ENCODE results near the gene GALNT17.

GALNT17 gene

GRCh38 chr7:71132127-71132376 lies at the start of gene GALNT17:
GALNT17 (plus strand) TSS chr7:71132144.
- no peak for DNase-seq

DNA sequence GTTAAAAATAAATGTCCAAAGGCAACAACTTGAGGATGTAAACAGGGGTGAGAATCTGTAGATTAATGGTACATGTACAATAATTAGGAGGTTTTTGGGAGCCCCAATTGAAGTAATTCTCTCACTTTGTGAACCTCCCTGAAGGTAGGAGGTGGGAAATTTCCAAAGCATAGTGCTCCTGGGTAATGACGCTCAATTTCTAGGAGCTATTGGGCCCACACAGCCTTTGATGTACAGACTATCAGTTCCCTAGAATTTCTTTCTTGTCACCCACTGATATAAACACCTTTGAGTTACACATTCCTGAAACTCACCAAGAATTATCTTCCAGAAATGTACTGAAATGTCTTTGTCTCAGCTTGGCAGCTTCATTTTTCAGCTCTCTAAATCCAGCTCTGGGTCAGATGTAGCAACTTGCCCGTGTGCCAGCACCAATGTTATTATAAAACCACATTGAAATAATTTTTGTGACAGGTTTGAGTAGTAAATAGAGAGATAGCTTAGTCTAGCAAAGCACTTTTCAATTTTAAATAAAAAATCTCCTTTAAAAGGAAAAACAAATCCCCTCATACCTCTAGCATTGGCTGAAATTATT lies 36.6 kb upstream of the GALNT17 start:
- DNase-seq = no peak

GRCh38 chr7:71096351-71096750 lies 35.6 kb upstream of the GALNT17 start:
- no peak for DNase-seq

GRCh38 chr7:71106226-71106625 lies 25.7 kb upstream of the GALNT17 start:
- DNase-seq = no peak

DNA sequence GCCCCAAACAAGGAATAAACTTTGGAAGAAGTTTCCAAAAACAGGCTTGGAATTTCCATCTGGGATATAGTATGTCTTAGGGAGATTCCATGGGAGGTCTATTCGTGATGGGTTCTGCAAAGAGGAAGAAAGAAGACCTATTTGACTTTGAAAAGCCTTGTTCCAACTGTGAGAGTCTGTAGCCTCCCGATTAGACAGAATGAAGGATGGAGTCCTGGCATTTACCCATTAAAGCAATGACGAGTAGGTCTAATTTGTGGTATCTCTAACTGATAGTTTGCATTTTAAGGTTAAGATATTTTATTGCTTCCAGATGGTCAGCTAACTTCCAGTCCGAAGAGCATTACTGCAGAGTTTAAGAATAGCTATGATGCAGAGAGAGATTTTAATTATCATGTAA lies 19.5 kb upstream of the GALNT17 start:
- DNase-seq = no peak

GRCh38 chr7:71120096-71120495 lies 11.8 kb upstream of the GALNT17 start:
- no peak for DNase-seq

GRCh38 chr7:71129126-71129525 lies 2.8 kb upstream of the GALNT17 start:
- no peak for DNase-seq

- no peak for DNase-seq
These were observed 1.8 kb upstream of the GALNT17 start for GRCh38 chr7:71130031-71130679.

DNA sequence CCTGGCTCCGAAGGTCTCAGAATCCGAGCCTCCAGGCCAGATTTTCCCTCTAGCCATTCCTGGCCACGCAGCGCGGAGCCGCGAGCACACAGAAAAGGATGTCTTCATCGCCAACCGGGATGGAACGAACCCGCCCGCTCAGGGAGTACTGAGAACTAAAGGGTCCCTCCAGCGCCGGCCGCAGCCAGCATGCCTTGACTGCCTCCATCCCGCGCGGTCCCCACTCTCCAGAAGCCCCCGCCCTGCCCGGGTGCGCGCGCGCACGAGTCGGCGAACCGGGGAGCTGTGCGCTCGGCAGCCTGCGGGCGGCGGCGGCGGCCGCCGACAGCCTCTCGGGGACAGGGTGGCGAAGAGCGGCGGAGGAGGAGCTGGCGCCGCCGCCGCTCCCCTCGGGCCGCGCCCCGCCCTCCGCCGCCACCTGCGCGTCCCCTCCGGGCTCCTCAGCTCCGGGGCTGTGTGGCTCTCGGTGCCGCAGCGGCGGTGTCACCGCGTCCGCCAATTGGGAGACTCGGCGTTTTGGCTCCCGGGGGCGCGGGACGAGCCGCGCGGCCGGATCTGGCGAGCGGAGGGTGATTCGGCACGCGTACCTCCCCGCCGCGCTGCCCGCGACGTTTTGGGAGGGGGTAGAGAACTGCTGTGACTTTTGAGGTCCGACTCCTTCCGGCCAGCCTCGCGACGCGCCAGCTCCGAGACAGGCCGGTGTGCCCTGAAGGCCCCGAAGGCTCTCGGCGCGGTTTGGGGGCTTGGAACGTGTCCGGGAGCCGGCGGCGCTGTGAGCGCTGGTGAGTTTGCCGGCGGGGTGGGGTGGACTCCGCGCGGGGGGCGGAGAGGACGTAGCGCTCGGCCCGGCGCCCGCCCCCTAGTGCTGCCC lies 453 bp upstream of the GALNT17 start:
- DNase-seq = peak in 1 of 3 experiments; percentile 48

GRCh38 chr7:71132377-71133231 lies 660 bp downstream of the GALNT17 start:
- no peak for DNase-seq

DNA sequence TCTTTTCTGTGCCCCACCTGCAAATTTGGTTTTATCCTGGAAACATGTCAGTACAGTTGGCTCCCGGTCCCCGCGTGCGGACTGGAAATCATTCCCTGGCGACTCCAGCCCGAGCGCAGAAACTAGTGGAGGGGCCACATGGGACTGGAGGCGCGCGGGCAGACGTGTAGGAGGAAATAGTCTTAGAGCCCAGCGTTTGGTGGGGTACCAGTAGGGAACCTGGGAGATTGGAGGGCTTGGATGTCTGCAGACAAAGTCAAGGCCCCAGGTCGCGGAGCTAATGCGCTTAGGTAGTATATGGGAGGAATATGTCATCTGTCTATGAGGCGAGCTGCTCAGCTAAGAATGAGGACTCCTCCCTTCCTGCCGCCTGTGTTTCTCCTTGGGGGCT lies 1.3 kb downstream of the GALNT17 start:
- DNase-seq = no peak

GRCh38 chr7:71133856-71134255 lies 1.9 kb downstream of the GALNT17 start:
- DNase-seq = no peak

DNA sequence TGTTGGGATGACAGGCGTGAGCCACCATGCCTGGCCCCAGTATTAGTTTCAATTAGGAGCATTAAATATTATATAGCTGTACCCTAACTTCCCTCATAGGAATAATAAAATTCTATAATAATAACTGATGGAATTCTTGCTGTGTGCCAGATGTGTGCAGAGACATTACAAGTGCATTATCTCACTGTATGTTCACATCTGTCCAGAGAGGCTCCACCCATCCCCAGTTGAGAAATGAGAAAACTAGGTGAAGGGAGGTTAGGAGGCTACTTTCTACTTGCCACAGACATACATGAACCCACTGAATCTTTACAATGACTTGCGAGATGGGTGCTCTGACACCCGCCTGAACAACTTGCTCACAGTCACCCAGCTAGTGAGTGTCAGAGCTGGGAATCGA lies 3.2 kb downstream of the GALNT17 start:
- no peak for DNase-seq

- no peak for DNase-seq
These were observed 3.7 kb downstream of the GALNT17 start for GRCh38 chr7:71135663-71136062.

DNA sequence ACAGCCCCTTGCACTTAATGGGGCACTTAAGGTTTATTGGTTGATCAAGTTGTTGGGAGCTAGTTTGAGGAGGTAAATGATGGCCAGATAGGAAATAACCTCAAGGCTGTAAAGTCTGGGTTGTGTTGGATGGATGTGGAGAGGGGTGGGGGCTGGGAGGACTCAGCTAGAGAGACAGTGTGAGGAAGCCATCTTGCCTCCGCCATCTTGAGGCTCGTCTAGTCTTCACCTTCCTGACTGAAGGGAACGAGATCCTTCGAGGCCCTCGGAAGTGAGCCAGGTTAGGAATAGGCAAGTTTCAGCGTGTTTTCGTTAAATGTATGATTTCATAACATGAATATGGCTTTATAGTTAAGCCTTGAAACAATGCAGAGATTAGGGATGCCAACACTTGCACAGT lies 5.5 kb downstream of the GALNT17 start:
- DNase-seq = no peak

GRCh38 chr7:71140264-71140663 lies 8.3 kb downstream of the GALNT17 start:
- DNase-seq = no peak

DNA sequence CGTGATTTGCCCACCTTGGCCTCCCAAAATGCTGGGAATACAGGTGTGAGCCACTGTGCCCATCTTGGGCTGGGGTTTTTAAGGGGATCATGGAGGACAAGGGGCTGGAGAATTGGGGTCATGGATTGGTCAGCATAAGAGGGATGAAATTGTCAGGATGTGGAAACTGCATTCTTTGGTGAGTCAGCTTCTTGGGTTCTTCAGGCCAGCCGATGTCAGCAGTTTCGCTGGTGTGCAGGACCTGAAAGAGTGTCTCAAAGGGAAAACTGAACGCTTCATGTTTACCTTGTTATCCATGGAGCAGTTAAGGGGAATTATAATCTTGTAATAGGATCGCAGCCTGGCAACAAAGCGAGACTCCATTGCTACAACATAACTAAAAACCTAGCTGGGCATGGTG lies 13.0 kb downstream of the GALNT17 start:
- no peak for DNase-seq

GRCh38 chr7:71145906-71146901 lies 14.3 kb downstream of the GALNT17 start:
- DNase-seq = no peak

DNA sequence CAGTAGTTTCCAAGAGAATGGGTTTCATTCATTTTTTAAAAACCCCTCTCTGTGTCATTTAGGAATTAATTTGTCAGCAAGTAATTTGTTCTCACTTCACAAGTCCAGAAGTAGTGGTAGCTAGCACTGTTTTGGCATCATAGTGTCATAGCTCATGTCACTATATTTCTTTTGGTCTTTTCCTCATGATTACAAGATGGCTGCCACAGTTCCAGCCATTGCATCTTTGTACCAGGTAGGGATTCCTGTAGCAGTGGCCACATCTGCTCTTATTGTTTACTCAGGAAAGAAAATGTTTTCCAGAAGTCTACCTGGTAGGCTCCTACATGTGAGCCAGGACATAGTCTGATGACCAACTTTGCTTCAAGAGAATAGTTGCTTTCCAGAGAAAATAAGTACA lies 16.2 kb downstream of the GALNT17 start:
- DNase-seq = no peak

- DNase-seq = no peak
These were observed 23.3 kb downstream of the GALNT17 start for GRCh38 chr7:71155236-71155635.

DNA sequence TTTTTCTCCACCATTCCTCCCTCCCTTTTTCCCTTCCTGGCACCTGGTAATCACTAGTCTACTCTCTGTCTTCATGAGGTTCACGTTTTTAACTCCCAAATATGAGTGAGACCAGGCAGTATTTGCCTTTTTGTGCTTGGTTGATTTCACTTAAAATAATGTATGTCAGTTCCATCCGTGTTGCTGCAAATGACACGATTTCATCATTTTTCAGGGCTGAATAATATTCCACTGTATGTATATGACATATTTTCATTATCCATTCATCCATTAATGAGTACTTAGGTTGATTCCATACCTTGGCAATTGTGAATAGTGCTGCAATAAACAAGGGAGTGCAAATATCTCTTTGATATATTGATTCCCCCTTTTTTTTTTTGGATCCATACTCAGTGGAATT lies 25.8 kb downstream of the GALNT17 start:
- DNase-seq = no peak

DNA sequence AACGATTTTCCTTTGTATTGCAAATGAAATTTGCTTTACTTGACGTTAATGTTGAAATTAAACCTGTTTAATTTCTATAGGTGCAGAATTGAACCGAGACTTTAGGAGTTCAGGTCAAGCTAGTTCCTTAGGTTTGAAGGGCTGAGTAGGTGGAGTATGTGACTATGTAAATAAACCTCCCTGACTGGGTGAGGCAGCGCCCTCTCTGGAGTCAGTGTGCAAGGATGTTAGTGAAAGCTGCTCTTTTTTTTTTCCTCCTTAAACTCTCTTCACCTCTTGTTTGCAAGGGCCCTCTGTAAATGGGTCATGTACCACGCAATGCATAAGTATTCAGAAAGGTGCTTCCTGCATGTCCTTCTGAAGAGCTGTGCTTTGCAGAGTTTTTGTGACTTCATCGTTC lies 33.8 kb downstream of the GALNT17 start:
- DNase-seq = no peak

Measured in NCI-H1417 (cell line).